SH-SY5Y (cell line): Measurements from ENCODE around the gene CREB3L1.

Source experiments
- GATA2 ChIP-seq: IDR thresholded peaks from 2 replicates; pipeline ENCODE4 v1.6.1; 2011; ENCODE audit warnings: mild to moderate bottlenecking, low read depth, low read length
- GATA3 ChIP-seq: IDR thresholded peaks from 2 replicates; pipeline ENCODE4 v1.6.1; 2011; ENCODE audit warnings: low read depth, mild to moderate bottlenecking, low read length, moderate library complexity

GRCh38 chr11:46337626-46338345 is 60.3 kb downstream of the CREB3L1 start:
- TF ChIP-seq GATA2 (no peak), GATA3 (no peak)
